ENCODE data around the gene SMAGP.
"Not testable (repeated sequence)": the region's sequence is repeated elsewhere in the genome, so short reads cannot be mapped to it uniquely, and the experiment has no call there.

The SMAGP gene

DNA sequence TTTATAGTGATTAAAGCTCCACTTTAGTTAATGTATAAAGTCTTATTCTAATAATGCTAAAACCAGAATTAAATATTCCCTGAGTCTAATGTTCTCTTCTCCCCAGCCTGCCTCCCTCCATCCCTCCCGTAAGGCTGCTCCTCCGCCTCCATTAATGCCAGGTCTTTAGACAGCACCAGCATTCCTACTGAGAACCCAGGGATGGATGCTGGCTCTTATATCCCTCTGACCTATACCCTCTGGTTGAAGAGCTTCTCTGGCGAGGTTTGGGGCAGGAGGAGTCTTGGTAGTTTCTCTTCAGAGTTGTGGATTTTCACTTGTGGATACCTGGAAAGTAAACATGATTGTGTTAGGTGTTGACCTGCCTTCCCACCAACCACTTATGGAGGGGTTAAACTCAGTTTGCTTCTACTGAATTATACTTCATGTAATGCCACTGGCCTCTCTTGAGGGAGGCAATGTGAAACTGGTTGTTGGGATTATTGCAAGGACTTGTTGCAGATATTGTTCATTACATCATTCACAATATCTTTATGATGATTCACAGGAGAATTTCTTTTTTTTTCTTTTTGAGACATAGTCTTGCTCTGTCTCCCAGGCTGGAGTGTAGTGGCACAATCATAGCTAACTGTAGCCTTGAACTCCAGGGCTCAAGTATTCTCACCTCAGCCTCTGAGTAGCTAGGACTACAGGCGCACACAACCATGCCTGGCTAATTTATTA is 11.1 kb upstream of the SMAGP start:
- Mint-ChIP-seq H3K36me3 (ENCODE audit: low read depth) (peaks cover 27% of the 10 kb centered on the region), H3K9me3 (no peaks in the 10 kb centered on the region), H3K27ac (peak overlapping the region; percentile 8), H3K4me3 (no peak overlapping the region), H3K4me1 (ENCODE audit: low read depth) (peaks cover 4% of the 10 kb centered on the region), H3K27me3 (no peaks in the 10 kb centered on the region)

DNA sequence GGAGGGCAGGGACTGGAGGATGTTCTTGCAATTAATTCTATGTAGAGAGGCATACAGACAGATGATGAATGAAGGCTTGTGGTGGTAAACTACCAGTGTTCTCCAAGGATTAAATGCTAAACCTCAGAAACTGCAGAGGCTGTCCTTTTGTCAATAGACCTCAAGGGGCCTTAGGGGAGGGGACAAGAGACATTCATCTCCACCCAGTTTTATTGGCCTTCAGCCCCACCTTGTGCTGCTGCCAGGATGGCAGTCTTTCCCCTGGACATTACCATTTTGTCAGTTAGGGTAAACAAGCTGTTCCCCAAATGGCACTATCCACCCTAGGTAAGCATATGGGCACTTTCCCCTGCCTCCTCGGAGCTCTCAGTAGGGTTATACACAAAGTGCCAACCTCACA is 4.9 kb upstream of the SMAGP start:
- peaks cover under 1% of the 10 kb centered on the region for H3K36me3 Mint-ChIP-seq (ENCODE audit: low read depth)
- H3K9me3 Mint-ChIP-seq = no peaks in the 10 kb centered on the region
- peaks cover 14% of the 10 kb centered on the region for H3K27me3 Mint-ChIP-seq
- H3K27ac Mint-ChIP-seq = no peak overlapping the region
- peaks cover 13% of the 10 kb centered on the region for H3K4me1 Mint-ChIP-seq (ENCODE audit: low read depth)
- H3K4me3 Mint-ChIP-seq = no peak overlapping the region

- H3K4me3 Mint-ChIP-seq; H3K27ac Mint-ChIP-seq; H3K36me3 Mint-ChIP-seq (ENCODE audit: low read depth); H3K9me3 Mint-ChIP-seq: not testable (repeated sequence)
- Mint-ChIP-seq H3K27me3 (peaks cover 22% of the 10 kb centered on the region), H3K4me1 (ENCODE audit: low read depth) (peaks cover 16% of the 10 kb centered on the region)
These were observed 2.6 kb upstream of the SMAGP start for GRCh38 chr12:51272810-51273209.

DNA sequence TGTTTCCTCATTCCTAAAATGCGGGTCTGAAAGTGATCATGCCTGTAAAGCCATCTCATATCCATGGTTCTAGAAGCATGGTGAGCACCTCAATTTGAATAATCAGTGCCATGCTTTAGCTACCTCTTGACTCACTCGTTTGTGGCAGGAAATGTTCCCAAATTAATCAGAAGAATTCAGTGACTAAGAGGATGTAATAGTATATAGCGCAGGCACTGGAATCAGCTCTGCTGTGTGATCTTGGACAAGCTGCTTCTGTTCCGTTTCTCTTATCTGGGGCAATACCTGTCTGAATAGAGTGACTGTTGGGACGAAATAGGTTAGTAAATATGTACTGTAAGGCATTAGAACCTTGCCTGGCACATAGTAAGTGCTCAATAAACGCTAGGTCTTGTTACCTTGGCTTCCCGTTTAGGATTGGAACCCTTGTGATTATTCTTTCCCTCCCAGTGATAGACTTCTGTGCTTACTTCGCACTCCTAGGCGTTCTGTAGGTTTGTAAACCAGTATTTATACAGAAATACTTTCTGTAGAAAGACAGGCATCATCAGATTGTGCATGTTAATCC is 820 bp upstream of the SMAGP start:
- Mint-ChIP-seq H3K27me3 (peaks cover 22% of the 10 kb centered on the region), H3K36me3 (ENCODE audit: low read depth) (no peaks in the 10 kb centered on the region), H3K9me3 (no peaks in the 10 kb centered on the region), H3K4me3 (peak overlapping the region; percentile 87), H3K27ac (peak overlapping the region; percentile 84), H3K4me1 (ENCODE audit: low read depth) (peaks cover 19% of the 10 kb centered on the region)

GRCh38 chr12:51269174-51270066 is 795 bp downstream of the SMAGP start:
- H3K27ac Mint-ChIP-seq = peak overlapping the region; percentile 52
- peaks cover 22% of the 10 kb centered on the region for H3K27me3 Mint-ChIP-seq
- no peaks in the 10 kb centered on the region for H3K36me3 Mint-ChIP-seq (ENCODE audit: low read depth)
- H3K4me3 Mint-ChIP-seq = peak overlapping the region; percentile 78
- H3K4me1 Mint-ChIP-seq (ENCODE audit: low read depth) = peaks cover 31% of the 10 kb centered on the region
- H3K9me3 Mint-ChIP-seq = no peaks in the 10 kb centered on the region

DNA sequence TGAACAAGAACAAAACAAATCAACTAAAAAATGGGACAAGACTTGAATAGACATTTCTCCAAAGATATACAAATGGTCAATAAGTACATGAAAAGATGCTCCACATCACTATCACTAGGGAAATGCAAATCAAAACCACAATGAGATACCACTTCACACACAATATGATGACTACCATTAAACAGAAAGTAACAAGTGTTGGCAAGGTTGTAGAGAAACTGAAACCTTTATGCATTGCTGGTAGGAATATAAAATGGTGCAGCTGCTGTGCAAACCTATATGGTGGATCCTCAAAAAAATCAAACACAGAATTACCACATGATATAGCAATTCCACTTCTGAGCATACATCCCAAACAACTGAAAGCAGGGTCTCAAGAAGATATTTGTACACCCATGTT is 5.2 kb downstream of the SMAGP start:
- H3K27me3 Mint-ChIP-seq = peaks cover 8% of the 10 kb centered on the region
- H3K9me3 Mint-ChIP-seq = no peaks in the 10 kb centered on the region
- H3K4me3 Mint-ChIP-seq = peak overlapping the region; percentile 8
- H3K36me3 Mint-ChIP-seq (ENCODE audit: low read depth) = no peaks in the 10 kb centered on the region
- H3K27ac Mint-ChIP-seq = no peak overlapping the region
- H3K4me1 Mint-ChIP-seq (ENCODE audit: low read depth) = peaks cover 34% of the 10 kb centered on the region

GRCh38 chr12:51264297-51264696 is 5.9 kb downstream of the SMAGP start:
- Mint-ChIP-seq H3K9me3 (no peaks in the 10 kb centered on the region), H3K4me1 (ENCODE audit: low read depth) (peaks cover 31% of the 10 kb centered on the region), H3K4me3 (no peak overlapping the region), H3K36me3 (ENCODE audit: low read depth) (no peaks in the 10 kb centered on the region), H3K27ac (no peak overlapping the region), H3K27me3 (peaks cover 6% of the 10 kb centered on the region)

DNA sequence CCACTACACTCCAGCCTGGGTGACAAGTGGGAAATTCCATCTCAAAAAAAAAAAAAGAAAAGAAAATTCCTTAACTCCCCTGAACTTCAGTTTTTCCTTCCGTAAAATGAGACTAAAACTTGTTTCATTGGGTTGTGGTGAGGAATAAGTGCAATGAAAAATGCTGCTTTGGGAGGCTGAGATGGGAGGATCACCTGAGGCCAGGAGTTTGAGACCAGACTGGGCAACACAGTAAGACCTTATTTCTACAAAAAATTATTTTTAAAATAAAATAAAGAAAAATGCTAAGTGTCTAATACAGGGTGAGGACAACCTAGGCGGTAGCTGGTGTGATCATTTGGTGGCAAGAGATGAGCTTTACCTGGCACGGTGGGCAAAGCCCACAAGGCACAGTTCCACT is 6.9 kb downstream of the SMAGP start:
- no peaks in the 10 kb centered on the region for H3K27me3 Mint-ChIP-seq
- peaks cover 27% of the 10 kb centered on the region for H3K4me1 Mint-ChIP-seq (ENCODE audit: low read depth)
- no peaks in the 10 kb centered on the region for H3K36me3 Mint-ChIP-seq (ENCODE audit: low read depth)
- no peak overlapping the region for H3K27ac Mint-ChIP-seq
- H3K9me3 Mint-ChIP-seq = no peaks in the 10 kb centered on the region
- H3K4me3 Mint-ChIP-seq = no peak overlapping the region

DNA sequence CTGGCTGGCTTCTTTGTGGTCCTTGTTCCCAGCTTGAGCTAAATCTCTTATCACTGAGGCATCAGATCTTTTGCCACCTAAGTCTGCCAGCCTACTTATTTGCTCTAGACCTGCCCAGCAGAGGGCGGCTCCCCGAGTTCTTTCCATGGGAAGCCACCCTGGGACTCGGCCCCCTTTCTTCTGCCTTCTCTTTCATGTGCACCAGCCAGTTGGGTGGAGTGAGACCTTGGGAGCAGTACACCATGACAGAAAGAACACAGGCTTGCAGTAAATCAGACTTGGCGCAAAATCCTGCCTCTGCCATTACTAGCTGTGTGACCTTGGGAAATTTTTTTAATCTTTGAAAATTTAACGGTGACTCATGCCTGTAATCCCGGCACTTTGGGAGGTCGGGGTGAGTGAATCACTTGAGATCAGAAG is 7.4 kb downstream of the SMAGP start:
- Mint-ChIP-seq H3K27ac (no peak overlapping the region), H3K4me3 (no peak overlapping the region), H3K4me1 (ENCODE audit: low read depth) (peaks cover 27% of the 10 kb centered on the region), H3K9me3 (no peaks in the 10 kb centered on the region), H3K36me3 (ENCODE audit: low read depth) (no peaks in the 10 kb centered on the region), H3K27me3 (no peaks in the 10 kb centered on the region)

GRCh38 chr12:51259600-51259999 is 10.6 kb downstream of the SMAGP start:
- not testable (repeated sequence) for H3K27ac Mint-ChIP-seq; H3K27me3 Mint-ChIP-seq; H3K9me3 Mint-ChIP-seq; H3K4me3 Mint-ChIP-seq; H3K36me3 Mint-ChIP-seq (ENCODE audit: low read depth)
- H3K4me1 Mint-ChIP-seq (ENCODE audit: low read depth) = peaks cover 13% of the 10 kb centered on the region

DNA sequence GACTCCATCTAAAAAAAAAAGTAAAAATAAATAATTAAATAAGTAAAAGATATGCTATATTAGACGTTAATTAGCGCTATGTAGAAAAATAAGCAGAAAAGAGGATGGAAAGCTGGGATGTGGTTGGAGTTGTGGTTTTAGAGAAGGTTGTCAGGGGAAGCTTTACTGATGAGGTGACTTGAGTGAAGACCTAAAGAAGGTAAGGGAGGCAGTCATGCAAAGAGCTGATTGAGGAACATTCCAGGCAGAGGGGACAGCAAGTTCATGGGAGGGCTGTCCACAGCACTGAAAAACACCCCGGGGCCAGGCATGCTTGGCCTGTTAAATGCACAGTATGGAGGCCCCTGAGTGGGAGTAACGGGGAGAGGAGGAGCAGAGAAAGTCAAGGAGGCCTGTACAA is 15.7 kb downstream of the SMAGP start:
- no peak overlapping the region for H3K27ac Mint-ChIP-seq
- no peaks in the 10 kb centered on the region for H3K4me1 Mint-ChIP-seq (ENCODE audit: low read depth)
- H3K9me3 Mint-ChIP-seq = no peaks in the 10 kb centered on the region
- H3K27me3 Mint-ChIP-seq = no peaks in the 10 kb centered on the region
- H3K36me3 Mint-ChIP-seq (ENCODE audit: low read depth) = no peaks in the 10 kb centered on the region
- no peak overlapping the region for H3K4me3 Mint-ChIP-seq

GRCh38 chr12:51253276-51253675 is 16.9 kb downstream of the SMAGP start:
- H3K4me3 Mint-ChIP-seq = no peak overlapping the region
- no peak overlapping the region for H3K27ac Mint-ChIP-seq
- H3K27me3 Mint-ChIP-seq = no peaks in the 10 kb centered on the region
- H3K4me1 Mint-ChIP-seq (ENCODE audit: low read depth) = peaks cover 3% of the 10 kb centered on the region
- peaks cover 2% of the 10 kb centered on the region for H3K36me3 Mint-ChIP-seq (ENCODE audit: low read depth)
- H3K9me3 Mint-ChIP-seq = no peaks in the 10 kb centered on the region

GRCh38 chr12:51247523-51248206 is 22.6 kb downstream of the SMAGP start:
- Mint-ChIP-seq H3K4me3 (no peak overlapping the region), H3K9me3 (no peaks in the 10 kb centered on the region), H3K4me1 (ENCODE audit: low read depth) (peaks cover 40% of the 10 kb centered on the region)

GRCh38 chr12:51246254-51246853 is 23.9 kb downstream of the SMAGP start:
- no peaks in the 10 kb centered on the region for H3K9me3 Mint-ChIP-seq
- peaks cover 49% of the 10 kb centered on the region for H3K4me1 Mint-ChIP-seq (ENCODE audit: low read depth)
- peaks cover 34% of the 10 kb centered on the region for H3K36me3 Mint-ChIP-seq (ENCODE audit: low read depth)
- H3K27me3 Mint-ChIP-seq = no peaks in the 10 kb centered on the region
- peak overlapping the region; percentile 82 for H3K27ac Mint-ChIP-seq
- peak overlapping the region; percentile 31 for H3K4me3 Mint-ChIP-seq

More at GRCh38 chr12:51247523-51248206, 22.6 kb downstream of the SMAGP start:
- peaks cover 24% of the 10 kb centered on the region for H3K36me3 Mint-ChIP-seq (ENCODE audit: low read depth)
- H3K27me3 Mint-ChIP-seq = no peaks in the 10 kb centered on the region
- peak overlapping the region; percentile 61 for H3K27ac Mint-ChIP-seq
